Spleen (tissue), 11 donors: ENCODE results near the gene TIMD4. TPM values are rescaled to one million over a fixed set of nuclear protein-coding genes. Genes with fewer than 3 reads are reported as not detected.

ENCODE experiments used
- DNase-seq: peaks from one replicate; pipeline ENCODE4 v3.0.0-alpha.2; 2020
- H3K27ac ChIP-seq, 8 donors: fragments of 200-600 bp; sonication (generic) in 7 of 8; 1 replicate in 4 of 8; 2 replicates in 4 of 8; pipeline versions ENCODE4 v1.5.0 to v1.8.0; 2016 to 2021; ENCODE audit warnings: inconsistent platforms in 4 of 8, mild to moderate bottlenecking in 4 of 8, moderate library complexity in 1 of 8
- H3K27me3 ChIP-seq, 7 donors: fragments of 200-600 bp; sonication (generic) in 6 of 7; replicated peaks in 1 of 7; 1 replicate in 4 of 7; 2 replicates in 3 of 7; pipeline versions ENCODE4 v1.5.0 to v1.8.0; 2016 to 2021; ENCODE audit warnings: inconsistent platforms in 3 of 7, mild to moderate bottlenecking in 1 of 7
- H3K36me3 ChIP-seq, 6 donors: fragments of 200-600 bp; sonication (generic) in 5 of 6; 1 replicate in 4 of 6; 2 replicates in 2 of 6; pipeline versions ENCODE4 v1.5.0 to v1.8.0; 2016 to 2021; ENCODE audit warnings: inconsistent platforms in 2 of 6
- H3K4me1 ChIP-seq, 6 donors: fragments of 200-600 bp; sonication (generic) in 5 of 6; 1 replicate in 3 of 6; 2 replicates in 3 of 6; pipeline versions ENCODE4 v1.5.0 to v1.8.0; 2016 to 2021; ENCODE audit warnings: inconsistent platforms in 3 of 6
- H3K4me3 ChIP-seq, 8 donors: fragments of 200-600 bp; sonication (generic) in 7 of 8; 1 replicate in 4 of 8; 2 replicates in 4 of 8; pipeline versions ENCODE4 v1.5.0 to v1.8.0; 2016 to 2021; ENCODE audit warnings: inconsistent platforms in 4 of 8, mild to moderate bottlenecking in 4 of 8, moderate library complexity in 2 of 8
- H3K9me3 ChIP-seq, 8 donors: fragments of 200-600 bp; sonication (generic) in 7 of 8; 1 replicate in 4 of 8; 2 replicates in 4 of 8; pipeline versions ENCODE4 v1.5.0 to v1.8.0; 2016 to 2021; ENCODE audit warnings: inconsistent platforms in 4 of 8
- POLR2A ChIP-seq, 3 donors: fragments of 450-650 bp; IDR thresholded peaks; one replicate each; pipeline ENCODE4 v1.5.1; 2017; ENCODE audit warnings: antibody characterized with exemption in 3 of 3, mild to moderate bottlenecking in 1 of 3
- POLR2AphosphoS5 ChIP-seq, 3 donors: sonication (generic); formaldehyde crosslinking; IDR thresholded peaks; one replicate each; pipeline ENCODE4 v1.5.1; 2017; ENCODE audit warnings: antibody characterized with exemption in 3 of 3
- WGBS, 5 donors: extraction: QIAGEN DNeasy Blood & Tissue Kit in 3 of 5; methylation state at CpG; one replicate each; pipeline versions ENCODE4 v1.1.5 to v1.1.7; 2013 to 2018; 5-methylcytosine and 5-hydroxymethylcytosine counted together
- intact Hi-C: fragments of 100-400 bp; cut with DNase I; formaldehyde crosslinking; loops from one replicate; pipeline ENCODE4 v1.15.0; 2023; ENCODE audit warnings: low total_unique reads
- polyA plus RNA-seq, 3 donors: library from polyadenylated mRNA; stranded (reverse); fragments of 200-250 nt; gene quantifications; one replicate each; pipeline ENCODE4 v1.2.1, GENCODE V29; 2013
- total RNA-seq, 7 donors: library from RNA; depleted of rRNA in 3 of 7; stranded (reverse); fragments of >200 nt in 3 of 7; fragmentation: NEBNext Ultra II Directional in 4 of 7; extraction: Animal tissue kit (Norgen Biotek cat#: 25700) in 4 of 7; gene quantifications; one replicate each; pipeline versions ENCODE4 v1.1.0 to v1.2.1, GENCODE V29; 2016 to 2021
- TF ChIP-seq, protein P1 (sequence below), 11 experiments: fragments of 200-600 bp in 7 of 11; fragments of 450-650 bp in 4 of 11; sonication (generic) in 4 of 11; IDR thresholded peaks in 8 of 11; conservative IDR thresholded peaks in 3 of 11; 1 replicate in 7 of 11; 2 replicates in 4 of 11; pipeline versions ENCODE4 v1.4.0 to v1.8.0; 2016 to 2021; ENCODE audit warnings: antibody characterized with exemption in 11 of 11, inconsistent platforms in 4 of 11, mild to moderate bottlenecking in 1 of 11
- donor health status: healthy with polysubstance abuse.
- donor health status: DM: no; HTN: no; CAD: no; lungs with moderate emphysema.
- donor health status: DM: no; HTN: no; CAD: no.
- donor health status: Bipolar disorder and iron deficiency.
- donor health status: healthy.
- donor health status: DM: no; HTN: no; CAD: no.
- donor health status: DM: yes; HTN: yes; CAD: no.

TIMD4 gene
- total and polyA plus RNA-seq, 10 donors = 2.2 to 18.2 (median 10.0) TPM

DNA sequence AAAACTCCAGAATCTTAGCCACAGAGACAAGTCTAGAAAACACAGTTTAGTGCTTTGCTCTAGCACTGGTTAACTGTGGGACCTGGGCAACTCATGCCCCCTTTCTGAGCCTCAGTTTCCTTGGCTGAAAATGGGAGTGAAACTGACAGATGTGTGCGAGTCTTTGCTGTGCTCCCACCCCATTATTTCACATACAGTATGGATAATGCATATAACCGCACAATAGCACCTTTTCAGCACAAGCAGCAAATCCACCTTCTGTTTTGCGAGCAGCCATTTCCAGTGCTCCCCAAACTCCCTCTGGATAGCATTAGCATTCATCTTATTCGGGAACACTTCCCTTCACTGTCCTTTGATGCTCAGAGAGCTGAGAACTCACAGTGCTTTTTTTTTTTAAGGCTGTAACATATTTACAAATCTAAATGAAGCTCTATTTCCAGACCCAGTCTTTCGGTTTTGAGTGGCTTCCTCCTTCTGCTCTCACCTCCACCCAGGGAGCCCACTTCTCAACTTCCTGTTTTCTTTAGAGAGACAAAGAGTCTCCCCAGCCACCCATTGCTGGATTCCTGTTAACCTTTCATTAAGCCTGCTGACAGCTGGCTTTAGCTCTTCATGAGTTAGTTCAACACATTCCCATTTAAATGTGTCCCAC, 49.2 kb downstream of the TIMD4 start:
- Histone ChIP-seq H3K27ac (peak overlapping the region; percentile 41 to 90 (median 65)), H3K9me3 (no peaks in the 10 kb centered on the region), H3K4me1 (peaks cover 0 to 25% (median 11%) of the 10 kb centered on the region in 6 donors), H3K36me3 (no peaks in the 10 kb centered on the region), H3K27me3 (no peaks in the 10 kb centered on the region), H3K4me3 (peak overlapping the region in 1 of 8 donors; percentile 31)
- TF ChIP-seq, protein P1, sequence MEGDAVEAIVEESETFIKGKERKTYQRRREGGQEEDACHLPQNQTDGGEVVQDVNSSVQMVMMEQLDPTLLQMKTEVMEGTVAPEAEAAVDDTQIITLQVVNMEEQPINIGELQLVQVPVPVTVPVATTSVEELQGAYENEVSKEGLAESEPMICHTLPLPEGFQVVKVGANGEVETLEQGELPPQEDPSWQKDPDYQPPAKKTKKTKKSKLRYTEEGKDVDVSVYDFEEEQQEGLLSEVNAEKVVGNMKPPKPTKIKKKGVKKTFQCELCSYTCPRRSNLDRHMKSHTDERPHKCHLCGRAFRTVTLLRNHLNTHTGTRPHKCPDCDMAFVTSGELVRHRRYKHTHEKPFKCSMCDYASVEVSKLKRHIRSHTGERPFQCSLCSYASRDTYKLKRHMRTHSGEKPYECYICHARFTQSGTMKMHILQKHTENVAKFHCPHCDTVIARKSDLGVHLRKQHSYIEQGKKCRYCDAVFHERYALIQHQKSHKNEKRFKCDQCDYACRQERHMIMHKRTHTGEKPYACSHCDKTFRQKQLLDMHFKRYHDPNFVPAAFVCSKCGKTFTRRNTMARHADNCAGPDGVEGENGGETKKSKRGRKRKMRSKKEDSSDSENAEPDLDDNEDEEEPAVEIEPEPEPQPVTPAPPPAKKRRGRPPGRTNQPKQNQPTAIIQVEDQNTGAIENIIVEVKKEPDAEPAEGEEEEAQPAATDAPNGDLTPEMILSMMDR (IDR thresholded peaks at IDR 0.05 in 8 of 11, conservative IDR thresholded peaks at IDR 0.05 in 3 of 11) = no peak
- TF ChIP-seq POLR2A (IDR thresholded peaks at IDR 0.05) = no peak
- no peak for TF ChIP-seq POLR2AphosphoS5 (IDR thresholded peaks at IDR 0.05)
- WGBS, 5 donors = 45 to 56% (median 54%) methylated on average over 5 of the region's 5 CpGs
- intact Hi-C loops = no loop called here
- DNase-seq = no peak

DNA sequence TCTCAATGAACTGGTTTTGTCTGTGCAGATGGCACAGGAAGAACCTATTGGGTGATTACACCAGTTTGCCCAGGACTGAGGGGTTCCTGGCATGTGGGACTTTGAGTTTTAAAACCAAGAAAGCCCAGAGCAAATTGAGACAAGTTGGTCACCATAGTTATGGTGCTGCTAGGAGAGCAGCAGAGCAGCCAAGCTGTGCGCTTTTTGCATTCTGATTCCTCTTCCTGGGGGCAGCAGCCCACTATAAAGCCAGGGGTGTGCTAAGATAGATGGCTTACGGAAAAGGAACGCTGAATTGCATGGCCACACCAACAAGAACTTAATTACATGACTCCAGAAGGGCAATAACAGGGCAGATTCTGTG, 49.7 kb downstream of the TIMD4 start:
- DNase-seq = no peak
- H3K9me3 ChIP-seq = no peaks in the 10 kb centered on the region
- no peaks in the 10 kb centered on the region for H3K27me3 ChIP-seq
- no peak overlapping the region for H3K4me3 ChIP-seq
- intact Hi-C loops = no loop called here
- WGBS, 5 donors = 91 to 98% (median 95%) methylated on average over 3 of the region's 3 CpGs
- peaks cover 0 to 23% (median 11%) of the 10 kb centered on the region in 6 donors for H3K4me1 ChIP-seq
- peak overlapping the region; percentile 41 to 90 (median 65) for H3K27ac ChIP-seq
- TF ChIP-seq, protein P1 (IDR thresholded peaks at IDR 0.05 in 8 of 11, conservative IDR thresholded peaks at IDR 0.05 in 3 of 11) = no peak
- TF ChIP-seq POLR2AphosphoS5 (IDR thresholded peaks at IDR 0.05) (no peak), POLR2A (IDR thresholded peaks at IDR 0.05) (no peak)
- no peaks in the 10 kb centered on the region for H3K36me3 ChIP-seq

DNA sequence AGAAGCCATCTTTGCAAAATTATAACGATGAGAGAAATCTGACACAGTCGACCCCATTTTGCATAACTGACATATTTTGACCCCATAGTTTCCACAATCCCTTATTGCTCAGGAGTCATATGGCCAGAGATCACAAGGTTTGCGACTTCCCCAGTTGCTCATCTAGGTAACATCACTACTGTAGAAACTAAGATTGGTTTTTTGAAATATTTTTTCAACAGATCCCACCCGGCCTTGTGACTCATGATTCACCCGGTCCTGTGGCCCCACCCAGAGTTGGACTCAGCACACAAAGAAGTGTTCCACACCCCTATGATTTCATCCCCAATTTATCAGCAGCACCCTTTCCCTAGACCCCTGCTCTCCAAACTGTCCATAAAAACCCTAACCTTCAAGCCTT, 50.2 kb downstream of the TIMD4 start:
- Histone ChIP-seq H3K27ac (peak overlapping the region in 6 of 8 donors; percentile 41 to 90 (median 70)), H3K9me3 (no peaks in the 10 kb centered on the region), H3K4me1 (peaks cover 0 to 21% (median 11%) of the 10 kb centered on the region in 6 donors), H3K27me3 (no peaks in the 10 kb centered on the region), H3K4me3 (no peak overlapping the region), H3K36me3 (no peaks in the 10 kb centered on the region)
- DNase-seq = no peak
- TF ChIP-seq POLR2A (IDR thresholded peaks at IDR 0.05) (no peak), POLR2AphosphoS5 (IDR thresholded peaks at IDR 0.05) (no peak)
- TF ChIP-seq, protein P1 (IDR thresholded peaks at IDR 0.05 in 8 of 11, conservative IDR thresholded peaks at IDR 0.05 in 3 of 11) = no peak
- 72 to 93% (median 85%) methylated on average over 5 of the region's 5 CpGs for WGBS, 5 donors
- intact Hi-C loops = no loop called here

DNA sequence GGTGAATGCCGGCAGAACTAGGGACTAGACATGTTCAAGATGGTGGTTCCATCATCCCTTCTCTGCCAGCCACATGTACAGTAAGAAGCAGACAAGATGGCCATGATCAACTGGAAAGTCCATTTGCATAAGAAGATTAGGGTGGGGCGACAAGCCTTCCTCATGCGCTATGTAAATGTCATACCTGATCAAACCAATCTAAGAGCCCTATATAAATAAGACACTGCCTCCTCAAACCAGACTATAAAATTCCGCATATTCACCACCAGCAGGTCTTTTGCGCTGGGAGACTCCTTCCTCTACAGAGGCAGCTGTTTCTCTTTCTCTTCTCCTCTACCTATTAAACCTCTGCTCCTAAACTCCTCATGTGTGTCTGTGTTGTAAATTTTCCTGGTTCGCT, 53.8 kb downstream of the TIMD4 start:
- Histone ChIP-seq H3K9me3 (no peaks in the 10 kb centered on the region), H3K4me1 (peaks cover 0 to 17% (median 9%) of the 10 kb centered on the region in 6 donors), H3K36me3 (no peaks in the 10 kb centered on the region), H3K27ac (no peak overlapping the region), H3K27me3 (no peaks in the 10 kb centered on the region), H3K4me3 (no peak overlapping the region)
- intact Hi-C loops = no loop called here
- TF ChIP-seq, protein P1 (IDR thresholded peaks at IDR 0.05 in 8 of 11, conservative IDR thresholded peaks at IDR 0.05 in 3 of 11) = no peak
- TF ChIP-seq POLR2A (IDR thresholded peaks at IDR 0.05) = no peak
- WGBS, 5 donors = 93 to 99% (median 95%) methylated on average over 6 of the region's 6 CpGs
- DNase-seq = no peak
